Vagina (tissue), 2 donors: Measurements from ENCODE around the gene ARSG.

ENCODE experiments used
- POLR2A ChIP-seq, 2 donors: fragments of 450-650 bp; IDR thresholded peaks; one replicate each; pipeline ENCODE4 v1.6.1; 2017; ENCODE audit warnings: antibody characterized with exemption in 2 of 2, mild to moderate bottlenecking in 2 of 2, moderate library complexity in 2 of 2
- POLR2AphosphoS5 ChIP-seq, 2 donors: sonication (generic); formaldehyde crosslinking; IDR thresholded peaks; one replicate each; pipeline ENCODE4 v1.9.0; 2017; ENCODE audit warnings: antibody characterized with exemption in 2 of 2, mild to moderate bottlenecking in 2 of 2, low read depth in 1 of 2; ENCODE audit not compliant: insufficient read depth in 1 of 2
- TF ChIP-seq, protein P1 (sequence below), 3 experiments: fragments of 450-650 bp in 2 of 3; fragments of 200-600 bp in 1 of 3; sonication (generic) in 1 of 3; IDR thresholded peaks; one replicate each; pipeline ENCODE4 v1.5.1; 2017 to 2019; ENCODE audit warnings: antibody characterized with exemption in 3 of 3, mild to moderate bottlenecking in 2 of 3, moderate library complexity in 2 of 3

GRCh38 chr17:68315930-68316329 is 24.6 kb downstream of the ARSG start:
- TF ChIP-seq, protein P1, sequence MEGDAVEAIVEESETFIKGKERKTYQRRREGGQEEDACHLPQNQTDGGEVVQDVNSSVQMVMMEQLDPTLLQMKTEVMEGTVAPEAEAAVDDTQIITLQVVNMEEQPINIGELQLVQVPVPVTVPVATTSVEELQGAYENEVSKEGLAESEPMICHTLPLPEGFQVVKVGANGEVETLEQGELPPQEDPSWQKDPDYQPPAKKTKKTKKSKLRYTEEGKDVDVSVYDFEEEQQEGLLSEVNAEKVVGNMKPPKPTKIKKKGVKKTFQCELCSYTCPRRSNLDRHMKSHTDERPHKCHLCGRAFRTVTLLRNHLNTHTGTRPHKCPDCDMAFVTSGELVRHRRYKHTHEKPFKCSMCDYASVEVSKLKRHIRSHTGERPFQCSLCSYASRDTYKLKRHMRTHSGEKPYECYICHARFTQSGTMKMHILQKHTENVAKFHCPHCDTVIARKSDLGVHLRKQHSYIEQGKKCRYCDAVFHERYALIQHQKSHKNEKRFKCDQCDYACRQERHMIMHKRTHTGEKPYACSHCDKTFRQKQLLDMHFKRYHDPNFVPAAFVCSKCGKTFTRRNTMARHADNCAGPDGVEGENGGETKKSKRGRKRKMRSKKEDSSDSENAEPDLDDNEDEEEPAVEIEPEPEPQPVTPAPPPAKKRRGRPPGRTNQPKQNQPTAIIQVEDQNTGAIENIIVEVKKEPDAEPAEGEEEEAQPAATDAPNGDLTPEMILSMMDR (IDR thresholded peaks at IDR 0.05) = no peak
- no peak for TF ChIP-seq POLR2A (IDR thresholded peaks at IDR 0.05)
- no peak for TF ChIP-seq POLR2AphosphoS5 (IDR thresholded peaks at IDR 0.05; ENCODE audit: insufficient read depth in 1 of 2, low read depth in 1 of 2)
